ENCODE data around the gene SLF2. TPM values are rescaled to one million over a fixed set of nuclear protein-coding genes. Genes with fewer than 3 reads are reported as not detected.

Gene SLF2
- total RNA-seq, 1 experiment from 2014 or later = 14.3 TPM

- TF ChIP-seq PRDM15 (CRISPR knock-in tag; IDR thresholded peaks at IDR 0.05) (no peak), ZNF138 (CRISPR knock-in tag; conservative IDR thresholded peaks at IDR 0.05) (no peak), ZNF512 (CRISPR knock-in tag; IDR thresholded peaks at IDR 0.05; ENCODE audit: borderline replicate concordance) (no peak), SMAD4 (CRISPR knock-in tag; IDR thresholded peaks at IDR 0.05) (no peak)
These were observed 47.5 kb downstream of the SLF2 start (continued) for GRCh38 chr10:100960251-100960650.

GRCh38 chr10:100962351-100963080, 49.8 kb downstream of the SLF2 start:
- ChIA-PET CTCF (no interaction called here), POLR2A (no interaction called here)
- Mint-ChIP-seq H3K27ac (no peak overlapping the region), H3K36me3 (peaks cover 12% of the 10 kb centered on the region), H3K4me1 (no peaks in the 10 kb centered on the region), H3K27me3 (ENCODE audit: low read depth) (no peaks in the 10 kb centered on the region), H3K9me3 (no peaks in the 10 kb centered on the region), H3K4me3 (no peak overlapping the region)
- TF ChIP-seq ARID4B (CRISPR knock-in tag; IDR thresholded peaks at IDR 0.05; ENCODE audit: borderline replicate concordance) = no peak
- TF ChIP-seq NR2C2 (CRISPR knock-in tag; IDR thresholded peaks at IDR 0.05) = no peak
- TF ChIP-seq ZNF138 (CRISPR knock-in tag; conservative IDR thresholded peaks at IDR 0.05) = no peak
- no peak for TF ChIP-seq ZNF671 (CRISPR knock-in tag; IDR thresholded peaks at IDR 0.05)
- TF ChIP-seq ZNF281 (CRISPR knock-in tag; IDR thresholded peaks at IDR 0.05) = no peak
- no peak for TF ChIP-seq GABPB1 (CRISPR knock-in tag; IDR thresholded peaks at IDR 0.05)
- no peak for TF ChIP-seq TEAD1 (CRISPR knock-in tag; IDR thresholded peaks at IDR 0.05)
- TF ChIP-seq ZNF219 (CRISPR knock-in tag; IDR thresholded peaks at IDR 0.05; ENCODE audit: borderline replicate concordance) = no peak
- DNase-seq (ENCODE audit: low spot score) = no peak
- ATAC-seq = no peak

Measured in WTC11 (cell line).